Activated CD4-positive, alpha-beta T cell treated with anti-CD3 and anti-CD28 coated beads, Interleukin-2, amount 10 ng/mL, durations not matched to agents 7 days and 5 days (primary cell): ENCODE data around the gene SOX11. TPM values are rescaled to one million over a fixed set of nuclear protein-coding genes. Genes with fewer than 3 reads are reported as not detected.

Experiments used
- CTCF ChIA-PET: fragments of 350-600 bp; sonication (Branson Sonifier 250); formaldehyde crosslinking; loops from one replicate; lab custom pipeline; 2021; ENCODE audit warnings: antibody characterized with exemption; lab: Charles Lee
- POLR2A ChIA-PET: fragments of 350-600 bp; sonication (Branson Sonifier 250); formaldehyde crosslinking; loops from one replicate; lab custom pipeline; 2021; ENCODE audit warnings: antibody characterized with exemption; lab: Charles Lee
- DNase-seq: peaks from one replicate; pipeline ENCODE4 v3.0.0-alpha.2; 2020
- H3K27ac Mint-ChIP-seq: one replicate; pipeline ENCODE4 v1.8.0; 2021; ENCODE audit warnings: mild to moderate bottlenecking, moderate library complexity, mixed read lengths
- H3K27me3 Mint-ChIP-seq: one replicate; pipeline ENCODE4 v1.8.0; 2021; ENCODE audit warnings: mixed read lengths
- H3K36me3 Mint-ChIP-seq: one replicate; pipeline ENCODE4 v1.8.0; 2021; ENCODE audit warnings: low read depth, mixed read lengths
- H3K4me1 Mint-ChIP-seq: one replicate; pipeline ENCODE4 v1.8.0; 2021; ENCODE audit warnings: mixed read lengths
- H3K4me3 Mint-ChIP-seq: one replicate; pipeline ENCODE4 v1.8.0; 2021; ENCODE audit warnings: mild to moderate bottlenecking, moderate library complexity, mixed read lengths
- H3K9me3 Mint-ChIP-seq: one replicate; pipeline ENCODE4 v1.8.0; 2021; ENCODE audit warnings: mixed read lengths
- total RNA-seq, 2 experiments: library from RNA; stranded (reverse); gene quantifications; one replicate each; pipeline ENCODE4 v1.2.3, GENCODE V29; 2021

The SOX11 gene
- total RNA-seq, 2 experiments from 2014 or later, result not detected

DNA sequence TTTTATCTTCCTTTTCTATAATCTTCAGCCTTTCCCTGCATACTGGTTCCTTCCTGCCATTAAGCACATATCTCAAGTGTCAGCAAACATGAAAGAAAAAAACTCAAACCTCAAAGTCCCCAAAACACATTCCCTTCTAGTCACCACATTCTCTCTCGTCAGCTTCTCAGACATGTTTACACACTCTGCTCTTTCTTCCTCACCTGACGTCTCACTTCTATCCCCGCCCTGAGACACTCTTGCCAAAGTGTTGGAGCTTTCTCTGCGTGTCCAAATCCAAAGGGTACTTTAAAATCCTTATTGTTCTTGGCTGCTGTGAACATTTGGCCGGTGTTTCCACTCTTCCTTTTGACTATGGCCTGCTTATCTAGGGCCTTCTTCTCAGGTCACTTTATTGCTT lies 47.9 kb downstream of the SOX11 start:
- Mint-ChIP-seq H3K4me1 (no peaks in the 10 kb centered on the region), H3K27ac (no peak overlapping the region), H3K27me3 (no peaks in the 10 kb centered on the region), H3K4me3 (no peak overlapping the region), H3K36me3 (no peaks in the 10 kb centered on the region), H3K9me3 (no peaks in the 10 kb centered on the region)
- CTCF ChIA-PET, result no interaction called here
- POLR2A ChIA-PET, result no interaction called here
- DNase-seq, result no peak

DNA sequence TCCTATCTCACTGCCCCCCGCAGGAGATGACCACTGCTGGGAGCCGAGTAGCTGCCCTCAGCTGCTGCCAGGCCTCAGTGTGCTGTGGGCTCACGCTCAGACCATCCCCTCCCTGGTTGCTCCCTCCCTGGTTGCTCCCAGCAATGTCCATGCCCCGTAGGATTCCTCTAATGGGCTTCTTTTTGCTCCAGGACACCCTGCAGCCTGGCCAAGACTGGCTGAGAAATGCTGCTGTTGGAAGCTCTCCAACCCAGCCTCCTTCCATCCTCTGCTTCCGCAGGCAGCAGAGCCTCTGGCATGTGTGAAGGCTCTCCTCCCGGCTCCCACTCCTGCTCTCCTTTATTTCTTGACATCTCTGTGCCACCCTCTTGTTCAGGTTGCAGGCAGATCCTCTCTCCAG lies 48.6 kb downstream of the SOX11 start:
- Mint-ChIP-seq H3K36me3 (no peaks in the 10 kb centered on the region), H3K27ac (no peak overlapping the region), H3K4me3 (no peak overlapping the region), H3K9me3 (no peaks in the 10 kb centered on the region), H3K27me3 (no peaks in the 10 kb centered on the region), H3K4me1 (no peaks in the 10 kb centered on the region)
- ChIA-PET CTCF (no interaction called here), POLR2A (no interaction called here)
- no peak for DNase-seq

DNA sequence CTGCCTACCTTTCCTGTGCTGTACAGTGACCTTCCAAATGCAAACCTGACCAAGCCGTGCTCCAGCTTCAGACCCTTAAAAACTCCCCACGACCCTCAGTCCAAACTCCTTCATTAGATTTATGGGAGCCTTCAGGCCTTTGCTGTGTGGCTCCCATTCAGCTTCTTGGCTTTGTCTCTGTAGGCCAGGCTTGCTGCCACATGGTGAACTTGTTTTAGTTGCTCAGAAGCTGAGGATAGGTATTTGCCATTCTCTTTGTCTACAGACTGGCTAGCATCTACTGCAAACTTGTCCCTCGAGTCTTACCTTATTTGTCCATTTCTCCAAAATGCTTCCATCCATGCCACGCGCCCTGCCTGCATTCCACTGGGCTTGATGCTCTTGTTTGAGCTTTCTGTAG lies 49.1 kb downstream of the SOX11 start:
- no peak overlapping the region for H3K27ac Mint-ChIP-seq
- no peak for DNase-seq
- ChIA-PET CTCF (no interaction called here), POLR2A (no interaction called here)
- no peaks in the 10 kb centered on the region for H3K36me3 Mint-ChIP-seq
- no peaks in the 10 kb centered on the region for H3K27me3 Mint-ChIP-seq
- H3K4me3 Mint-ChIP-seq, result no peak overlapping the region
- H3K9me3 Mint-ChIP-seq, result no peaks in the 10 kb centered on the region
- H3K4me1 Mint-ChIP-seq, result no peaks in the 10 kb centered on the region

DNA sequence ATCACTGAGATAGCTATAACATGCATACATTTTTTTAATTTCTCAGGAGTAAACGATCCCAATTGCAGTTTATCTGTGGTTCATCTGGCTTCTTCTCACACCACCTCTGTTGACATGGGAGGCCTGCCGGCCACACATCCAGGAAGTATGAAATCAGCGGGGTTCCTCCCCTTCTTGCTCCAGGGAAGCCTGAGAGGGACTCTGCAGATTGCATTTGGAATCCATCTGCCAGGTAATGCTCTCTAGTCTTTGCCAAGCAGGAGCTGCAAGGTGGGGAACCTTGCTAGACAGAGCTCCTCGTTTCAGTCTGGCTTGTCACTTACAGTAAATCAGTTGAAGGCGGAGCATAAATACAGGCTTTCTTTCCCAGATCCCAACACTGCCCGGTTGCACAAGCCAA lies 49.9 kb downstream of the SOX11 start:
- Mint-ChIP-seq H3K4me3 (no peak overlapping the region), H3K9me3 (no peaks in the 10 kb centered on the region), H3K4me1 (no peaks in the 10 kb centered on the region), H3K36me3 (no peaks in the 10 kb centered on the region), H3K27ac (no peak overlapping the region), H3K27me3 (no peaks in the 10 kb centered on the region)
- ChIA-PET CTCF (no interaction called here), POLR2A (no interaction called here)
- DNase-seq, result no peak

DNA sequence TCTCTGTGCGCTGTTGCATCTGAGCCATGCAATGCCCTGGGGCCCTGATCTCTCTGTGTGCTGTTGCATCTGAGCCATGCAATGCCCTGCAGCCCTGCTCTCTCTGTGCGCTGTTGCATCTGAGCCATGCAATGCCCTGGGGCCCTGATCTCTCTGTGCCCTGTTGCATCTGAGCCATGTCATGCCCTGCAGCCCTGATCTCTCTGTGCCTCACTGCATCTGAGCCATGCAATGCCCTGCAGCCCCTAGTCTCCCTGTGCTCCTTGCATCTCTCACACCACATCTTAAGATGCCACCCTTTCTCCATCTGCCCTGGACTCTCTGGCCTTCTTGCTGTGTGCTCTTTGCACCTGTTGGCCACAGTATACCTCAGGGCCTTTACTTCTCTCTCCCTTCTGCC lies 56.2 kb downstream of the SOX11 start:
- no peaks in the 10 kb centered on the region for H3K27me3 Mint-ChIP-seq
- CTCF ChIA-PET, result no interaction called here
- no peak overlapping the region for H3K4me3 Mint-ChIP-seq
- no peaks in the 10 kb centered on the region for H3K9me3 Mint-ChIP-seq
- no peak for DNase-seq
- H3K27ac Mint-ChIP-seq, result no peak overlapping the region
- POLR2A ChIA-PET, result no interaction called here
- no peaks in the 10 kb centered on the region for H3K4me1 Mint-ChIP-seq
- no peaks in the 10 kb centered on the region for H3K36me3 Mint-ChIP-seq

DNA sequence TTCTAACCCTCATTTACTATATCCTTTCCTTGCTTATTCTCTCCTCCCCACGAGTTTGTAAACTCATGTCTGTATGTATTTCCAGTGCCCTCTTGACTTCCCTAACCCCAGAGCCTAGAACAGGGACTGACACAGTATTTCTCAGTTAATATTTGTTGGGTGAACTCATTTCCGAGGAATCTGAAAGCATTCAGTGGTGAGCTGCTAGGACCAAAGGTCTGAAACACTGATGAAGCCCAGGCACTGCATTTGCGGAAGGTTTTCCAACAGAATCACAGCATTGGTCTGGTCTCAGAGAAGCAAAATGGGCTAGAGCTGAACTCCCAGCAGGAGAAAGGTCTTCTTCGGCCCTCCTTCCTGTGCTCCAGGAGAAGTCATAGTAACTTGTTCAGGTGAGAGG lies 56.8 kb downstream of the SOX11 start:
- Mint-ChIP-seq H3K9me3 (no peaks in the 10 kb centered on the region), H3K4me3 (no peak overlapping the region), H3K4me1 (no peaks in the 10 kb centered on the region), H3K27ac (no peak overlapping the region), H3K27me3 (no peaks in the 10 kb centered on the region), H3K36me3 (no peaks in the 10 kb centered on the region)
- ChIA-PET POLR2A (no interaction called here), CTCF (no interaction called here)
- no peak for DNase-seq

DNA sequence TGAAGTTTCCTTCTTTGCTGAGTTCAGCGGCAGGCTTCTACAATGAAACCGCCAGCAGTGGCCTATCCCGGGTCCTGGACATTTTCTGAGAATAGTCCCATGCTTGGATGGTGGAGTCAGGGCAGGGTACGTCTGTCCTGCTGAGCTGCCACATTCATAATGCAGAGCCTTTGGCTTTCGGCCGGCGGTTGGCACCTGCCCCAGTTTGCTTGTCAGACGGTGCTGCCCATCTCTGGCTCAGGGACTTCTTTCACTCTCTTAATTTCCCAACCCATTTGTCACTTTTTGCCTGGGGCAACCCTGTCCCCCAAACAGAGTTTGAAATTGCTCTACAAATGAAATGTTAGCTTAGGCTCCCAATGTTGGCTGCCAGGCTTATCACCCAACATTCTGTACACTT lies 57.2 kb downstream of the SOX11 start:
- no peak for DNase-seq
- ChIA-PET CTCF (no interaction called here), POLR2A (no interaction called here)
- no peaks in the 10 kb centered on the region for H3K27me3 Mint-ChIP-seq
- H3K36me3 Mint-ChIP-seq, result no peaks in the 10 kb centered on the region
- H3K4me1 Mint-ChIP-seq, result no peaks in the 10 kb centered on the region
- H3K4me3 Mint-ChIP-seq, result no peak overlapping the region
- no peak overlapping the region for H3K27ac Mint-ChIP-seq
- H3K9me3 Mint-ChIP-seq, result no peaks in the 10 kb centered on the region
